GM23338 (cell line): ENCODE data around the gene CLDN6. TPM values are rescaled to one million over a fixed set of nuclear protein-coding genes. Genes with fewer than 3 reads are reported as not detected.

Source experiments
- ATAC-seq: fragments of 200-7000 bp; cut with Tn5 transposase; 3 replicates; pipeline ENCODE4 v1.9.1; 2020
- DNase-seq: peaks from one replicate; pipeline ENCODE4 v3.0.0-alpha.2; 2015; ENCODE audit warnings: low spot score
- H2AFZ ChIP-seq: fragments of 200-600 bp; sonication (generic); 2 replicates; pipeline ENCODE4 v1.8.0; 2016; ENCODE audit warnings: antibody characterized with exemption, mild to moderate bottlenecking, moderate library complexity
- H3F3A ChIP-seq: fragments of 200-600 bp; sonication (generic); replicated peaks from 2 replicates; pipeline ENCODE4 v1.8.0; 2017; ENCODE audit warnings: antibody characterized with exemption, mixed run types, low read depth
- H3K27ac ChIP-seq: fragments of 200-600 bp; sonication (generic); 2 replicates; pipeline ENCODE4 v1.6.1; 2016; ENCODE audit warnings: low read depth
- H3K27me3 ChIP-seq: fragments of 200-600 bp; sonication (generic); 2 replicates; pipeline ENCODE4 v1.8.0; 2016; ENCODE audit warnings: mild to moderate bottlenecking, mixed run types, moderate library complexity; ENCODE audit not compliant: insufficient read depth
- H3K36me3 ChIP-seq: fragments of 200-600 bp; sonication (generic); 2 replicates; pipeline ENCODE4 v1.8.0; 2016; ENCODE audit warnings: mild to moderate bottlenecking; ENCODE audit not compliant: insufficient read depth
- H3K4me1 ChIP-seq: fragments of 200-600 bp; sonication (generic); 2 replicates; pipeline ENCODE4 v1.8.0; 2016; ENCODE audit warnings: mild to moderate bottlenecking, moderate library complexity; ENCODE audit not compliant: insufficient read depth
- H3K4me2 ChIP-seq: fragments of 200-600 bp; sonication (generic); 2 replicates; pipeline ENCODE4 v1.7.1; 2017; ENCODE audit warnings: mixed run types
- H3K4me3 ChIP-seq: fragments of 200-600 bp; sonication (generic); 2 replicates; pipeline ENCODE4 v1.6.1; 2016; ENCODE audit warnings: mixed run types
- H3K79me2 ChIP-seq: fragments of 200-600 bp; sonication (generic); replicated peaks from 2 replicates; pipeline ENCODE4 v1.8.0; 2017; ENCODE audit warnings: mild to moderate bottlenecking; ENCODE audit not compliant: insufficient read depth
- H3K9me2 ChIP-seq: fragments of 200-600 bp; sonication (generic); 2 replicates; pipeline ENCODE4 v1.8.0; 2017; ENCODE audit not compliant: insufficient read depth
- H4K20me1 ChIP-seq: fragments of 200-600 bp; sonication (generic); replicated peaks from 2 replicates; pipeline ENCODE4 v1.8.0; 2017; ENCODE audit warnings: mild to moderate bottlenecking; ENCODE audit not compliant: insufficient read depth
- H3K27ac Mint-ChIP-seq: 2 replicates; pipeline ENCODE4 v1.8.0; 2020; ENCODE audit warnings: inconsistent platforms, mild to moderate bottlenecking, moderate library complexity, mixed read lengths
- H3K27me3 Mint-ChIP-seq: 3 replicates; pipeline ENCODE4 v1.8.0; 2022; ENCODE audit warnings: low read depth, mild to moderate bottlenecking, moderate library complexity, mixed read lengths, inconsistent platforms; ENCODE audit not compliant: insufficient read depth, poor library complexity
- H3K36me3 Mint-ChIP-seq: 3 replicates; pipeline ENCODE4 v1.8.0; 2021; ENCODE audit warnings: low read depth, mild to moderate bottlenecking, inconsistent platforms, moderate library complexity, mixed read lengths
- H3K4me1 Mint-ChIP-seq: 3 replicates; pipeline ENCODE4 v1.8.0; 2020; ENCODE audit warnings: mild to moderate bottlenecking, inconsistent platforms, mixed read lengths
- H3K4me3 Mint-ChIP-seq: 3 replicates; pipeline ENCODE4 v1.8.0; 2021; ENCODE audit warnings: moderate library complexity, mild to moderate bottlenecking, inconsistent platforms, mixed read lengths
- H3K9me3 Mint-ChIP-seq: 3 replicates; pipeline ENCODE4 v1.8.0; 2020; ENCODE audit warnings: moderate library complexity, mild to moderate bottlenecking, inconsistent platforms, mixed read lengths
- CREB1 ChIP-seq: fragments of 250-450 bp; sonication (Bioruptor Pico); IDR thresholded peaks from 2 replicates; pipeline ENCODE4 v1.5.0; 2020; ENCODE audit warnings: low read depth, mild to moderate bottlenecking, moderate library complexity
- ETS1 ChIP-seq: IDR thresholded peaks from 2 replicates; pipeline ENCODE4 v1.6.1; 2016; ENCODE audit warnings: antibody characterized with exemption
- EZH2 ChIP-seq: fragments of 200-600 bp; sonication (generic); IDR thresholded peaks from one replicate; pipeline ENCODE4 v1.8.0; 2017; ENCODE audit warnings: antibody characterized with exemption, mild to moderate bottlenecking, low read depth; ENCODE audit not compliant: unreplicated experiment
- EZH2phosphoT487 ChIP-seq: fragments of 200-600 bp; sonication (generic); IDR thresholded peaks from one replicate; pipeline ENCODE4 v1.8.1; 2018; ENCODE audit warnings: antibody characterized with exemption; ENCODE audit not compliant: unreplicated experiment
- JUNB ChIP-seq: IDR thresholded peaks from one replicate; pipeline ENCODE4 v1.6.1; 2016; ENCODE audit warnings: antibody characterized with exemption; ENCODE audit not compliant: unreplicated experiment
- NANOG ChIP-seq: IDR thresholded peaks from 2 replicates; pipeline ENCODE4 v1.6.1; 2016; ENCODE audit warnings: antibody characterized with exemption, borderline replicate concordance
- POLR2AphosphoS5 ChIP-seq: IDR thresholded peaks from 2 replicates; pipeline ENCODE4 v1.6.1; 2016; ENCODE audit warnings: antibody characterized with exemption, low read depth
- STAT1 ChIP-seq: IDR thresholded peaks from one replicate; pipeline ENCODE4 v1.6.1; 2016; ENCODE audit warnings: antibody characterized with exemption; ENCODE audit not compliant: unreplicated experiment
- ZNF114 ChIP-seq: fragments of 250-450 bp; sonication (Bioruptor Pico); IDR thresholded peaks from 2 replicates; pipeline ENCODE4 v1.5.0; 2020; ENCODE audit warnings: mild to moderate bottlenecking, moderate library complexity
- ZNF331 ChIP-seq: fragments of 250-450 bp; sonication (Bioruptor Pico); IDR thresholded peaks from 2 replicates; pipeline ENCODE4 v1.5.0; 2020; ENCODE audit warnings: low read depth, mild to moderate bottlenecking, moderate library complexity
- ZNF462 ChIP-seq: fragments of 250-450 bp; sonication (Bioruptor Pico); IDR thresholded peaks from 2 replicates; pipeline ENCODE4 v1.5.0; 2020; ENCODE audit warnings: mild to moderate bottlenecking, moderate library complexity
- polyA plus RNA-seq: library from polyadenylated mRNA; unstranded; fragments of >200 nt; fragmentation: Nextera tagmentation; extraction: Ambion mirVana; gene quantifications from 2 replicates; pipeline ENCODE4 v1.2.1, GENCODE V29; 2016
- total RNA-seq: library from RNA; depleted of rRNA; stranded (reverse); fragments of >200 nt; shearing (Covaris generic); gene quantifications from 2 replicates; pipeline ENCODE4 v1.2.3, GENCODE V29; 2014

Gene CLDN6
- total and polyA plus RNA-seq, 2 experiments from 2014 or later: 537 to 1,028 TPM

GRCh38 chr16:3035289-3035971, 17.4 kb upstream of the CLDN6 start:
- peaks cover 22% of the 10 kb centered on the region for H3K36me3 Mint-ChIP-seq
- H3K4me1 Mint-ChIP-seq: peaks cover 35% of the 10 kb centered on the region
- no peak overlapping the region for H3K27ac Mint-ChIP-seq
- Histone ChIP-seq H3K27me3 (peaks cover 2% of the 10 kb centered on the region; the same call in 1 of the 2 replicates), H3K4me3 (peak overlapping the region; percentile 84), H2AFZ (no peak overlapping the region), H3K4me1 (peaks cover 29% of the 10 kb centered on the region; the same call in 1 of the 2 replicates), H3K4me2 (peak overlapping the region; percentile 96), H3K36me3 (no peaks in the 10 kb centered on the region), H4K20me1 (peaks cover 17% of the 10 kb centered on the region), H3K27ac (no peak overlapping the region), H3K79me2 (no peaks in the 10 kb centered on the region), H3F3A (peaks cover 22% of the 10 kb centered on the region; the same call in 1 of the 2 replicates), H3K9me2 (no peaks in the 10 kb centered on the region)
- H3K27me3 Mint-ChIP-seq: peaks cover 24% of the 10 kb centered on the region
- no peak for ATAC-seq
- peaks cover 4% of the 10 kb centered on the region for H3K9me3 Mint-ChIP-seq
- no peak for TF ChIP-seq ETS1
- no peak for TF ChIP-seq CREB1 (CRISPR knock-in tag)
- peak overlapping the region; percentile 79 for H3K4me3 Mint-ChIP-seq
- no peak for DNase-seq

- Histone ChIP-seq H3K9me2 (no peaks in the 10 kb centered on the region), H3K36me3 (no peaks in the 10 kb centered on the region), H3F3A (peaks cover 34% of the 10 kb centered on the region), H3K4me3 (no peak overlapping the region), H3K4me2 (no peak overlapping the region), H3K27ac (no peak overlapping the region), H2AFZ (no peak overlapping the region), H3K79me2 (no peaks in the 10 kb centered on the region), H4K20me1 (peaks cover 17% of the 10 kb centered on the region), H3K4me1 (peaks cover 32% of the 10 kb centered on the region), H3K27me3 (peaks cover 16% of the 10 kb centered on the region)
- DNase-seq: no peak
- Mint-ChIP-seq H3K4me1 (peaks cover 31% of the 10 kb centered on the region), H3K27me3 (peaks cover 29% of the 10 kb centered on the region), H3K27ac (no peak overlapping the region), H3K4me3 (no peak overlapping the region), H3K9me3 (peaks cover 4% of the 10 kb centered on the region), H3K36me3 (peaks cover 28% of the 10 kb centered on the region)
- no peak for ATAC-seq
- TF ChIP-seq JUNB (no peak), EZH2 (no peak), NANOG (no peak), ZNF331 (CRISPR knock-in tag) (no peak), ETS1 (no peak), EZH2phosphoT487 (no peak), CREB1 (CRISPR knock-in tag) (no peak), ZNF462 (CRISPR knock-in tag) (no peak), STAT1 (no peak), POLR2AphosphoS5 (no peak), ZNF114 (CRISPR knock-in tag) (no peak)
Observed at GRCh38 chr16:3032624-3033023, 14.6 kb upstream of the CLDN6 start.
